ENCODE results near the gene ATAD2B.

Gene ATAD2B

DNA sequence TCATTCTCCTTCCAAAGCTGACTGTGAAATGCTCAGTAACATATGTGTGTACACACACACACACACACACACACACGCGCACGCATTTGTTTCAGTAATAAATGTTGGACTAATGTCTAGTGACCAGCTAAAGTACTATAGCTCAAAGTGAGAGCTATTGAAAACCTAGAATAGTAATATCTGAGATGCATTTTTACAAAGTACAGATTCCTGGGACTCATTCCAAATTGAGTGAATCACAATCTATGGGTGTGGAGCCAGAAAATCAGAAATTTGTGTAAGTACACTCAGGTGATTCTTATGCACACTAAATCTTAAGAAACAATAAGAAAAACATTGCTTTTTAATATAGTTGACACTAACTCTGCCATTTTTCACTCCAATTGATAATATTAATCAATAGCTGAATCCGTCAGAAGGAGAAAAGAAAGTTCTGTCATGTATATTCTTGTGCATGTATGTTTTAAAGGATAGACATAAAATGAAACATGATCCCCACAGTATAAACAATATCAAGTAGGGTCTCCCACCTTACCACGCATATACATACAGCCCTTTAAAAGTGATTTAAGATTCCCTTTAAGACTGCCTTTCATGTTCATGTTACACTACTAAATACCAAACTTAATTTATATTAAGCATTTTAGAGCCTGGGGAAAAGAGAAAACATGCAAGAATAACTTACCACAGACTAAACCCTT, 123.5 kb downstream of the ATAD2B start:
- TF ChIP-seq, protein P1, sequence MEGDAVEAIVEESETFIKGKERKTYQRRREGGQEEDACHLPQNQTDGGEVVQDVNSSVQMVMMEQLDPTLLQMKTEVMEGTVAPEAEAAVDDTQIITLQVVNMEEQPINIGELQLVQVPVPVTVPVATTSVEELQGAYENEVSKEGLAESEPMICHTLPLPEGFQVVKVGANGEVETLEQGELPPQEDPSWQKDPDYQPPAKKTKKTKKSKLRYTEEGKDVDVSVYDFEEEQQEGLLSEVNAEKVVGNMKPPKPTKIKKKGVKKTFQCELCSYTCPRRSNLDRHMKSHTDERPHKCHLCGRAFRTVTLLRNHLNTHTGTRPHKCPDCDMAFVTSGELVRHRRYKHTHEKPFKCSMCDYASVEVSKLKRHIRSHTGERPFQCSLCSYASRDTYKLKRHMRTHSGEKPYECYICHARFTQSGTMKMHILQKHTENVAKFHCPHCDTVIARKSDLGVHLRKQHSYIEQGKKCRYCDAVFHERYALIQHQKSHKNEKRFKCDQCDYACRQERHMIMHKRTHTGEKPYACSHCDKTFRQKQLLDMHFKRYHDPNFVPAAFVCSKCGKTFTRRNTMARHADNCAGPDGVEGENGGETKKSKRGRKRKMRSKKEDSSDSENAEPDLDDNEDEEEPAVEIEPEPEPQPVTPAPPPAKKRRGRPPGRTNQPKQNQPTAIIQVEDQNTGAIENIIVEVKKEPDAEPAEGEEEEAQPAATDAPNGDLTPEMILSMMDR (conservative IDR thresholded peaks at IDR 0.05): no peak
- no peak overlapping the region for H3K27ac ChIP-seq

DNA sequence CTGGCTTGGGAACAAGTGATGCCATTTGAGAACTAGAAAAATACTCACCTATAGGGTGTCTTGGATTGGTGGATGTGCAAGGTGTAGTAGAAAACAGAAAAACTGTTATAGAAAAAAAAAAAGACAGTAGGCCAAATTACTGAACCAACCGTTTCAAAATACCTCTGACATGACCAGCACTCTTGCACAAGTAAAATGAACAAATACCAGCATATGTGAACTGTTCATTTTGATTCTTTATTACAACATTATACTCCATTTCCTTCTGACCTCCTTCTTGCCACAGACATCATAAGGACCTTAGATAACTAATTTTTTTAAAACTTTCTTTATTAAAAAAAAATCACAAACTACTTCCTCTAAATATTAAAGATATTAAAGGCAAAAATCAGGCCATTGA, 125.5 kb downstream of the ATAD2B start:
- H3K27ac ChIP-seq: no peak overlapping the region
- TF ChIP-seq, protein P1 (conservative IDR thresholded peaks at IDR 0.05): no peak

DNA sequence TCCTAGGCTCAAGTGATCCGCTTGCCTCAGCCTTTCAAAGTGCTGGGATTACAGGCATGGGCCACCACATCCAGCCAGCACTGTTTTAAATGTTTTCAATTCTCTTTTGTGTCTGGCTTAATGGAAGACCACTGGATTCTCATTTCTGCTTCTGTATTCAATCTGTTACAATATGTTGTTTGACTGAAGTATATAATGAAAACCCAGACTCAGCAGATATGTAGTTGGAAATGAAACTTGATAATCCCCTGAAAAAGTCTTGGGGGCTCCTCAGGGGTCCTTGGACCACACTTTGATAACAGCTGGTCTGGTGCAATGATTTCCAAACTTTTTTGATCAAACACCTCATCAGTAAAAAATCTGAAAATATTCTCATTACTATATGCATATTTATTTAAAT, 132.7 kb downstream of the ATAD2B start:
- no peak overlapping the region for H3K27ac ChIP-seq
- TF ChIP-seq, protein P1 (conservative IDR thresholded peaks at IDR 0.05): no peak

DNA sequence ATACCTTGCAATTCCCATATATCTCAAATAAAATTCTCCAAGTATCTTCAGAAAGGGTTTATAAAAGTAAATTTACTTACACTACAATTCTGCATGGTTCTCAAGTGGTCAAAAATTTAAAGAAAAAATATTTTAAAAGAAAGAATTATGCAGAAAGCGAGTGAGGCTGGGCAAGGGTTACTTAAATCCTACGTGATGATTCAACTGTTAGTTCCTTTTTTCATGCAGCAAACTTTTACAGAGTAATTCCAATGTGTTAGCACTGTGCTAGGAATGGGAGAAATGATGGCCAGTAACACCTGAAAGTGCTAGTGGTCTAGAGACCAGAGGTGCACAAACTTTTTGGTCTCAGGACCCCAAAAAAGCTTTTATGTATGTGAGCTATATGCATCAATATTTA, 133.4 kb downstream of the ATAD2B start:
- TF ChIP-seq, protein P1 (conservative IDR thresholded peaks at IDR 0.05): no peak

DNA sequence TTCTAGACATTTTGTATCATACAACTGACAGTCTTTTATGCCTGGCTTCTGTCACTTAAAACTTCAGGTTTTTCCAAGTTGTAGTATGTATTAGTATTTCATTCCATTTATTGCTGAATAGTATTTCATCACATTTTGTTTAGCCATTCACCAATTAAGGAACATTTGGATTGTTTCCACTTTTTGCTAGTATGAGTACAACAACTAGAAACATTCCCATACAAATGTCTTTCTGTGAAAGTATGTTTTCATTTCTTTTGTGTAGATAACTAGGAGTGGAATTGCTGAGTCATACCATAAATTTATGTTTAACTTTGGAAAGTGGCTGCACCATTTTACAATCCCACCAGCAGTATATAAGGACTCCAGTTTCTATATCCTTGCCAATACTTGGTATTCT, 135.9 kb downstream of the ATAD2B start:
- TF ChIP-seq, protein P1 (conservative IDR thresholded peaks at IDR 0.05): no peak
- H3K27ac ChIP-seq: no peak overlapping the region

More for the DNA sequence above, 133.4 kb downstream of the ATAD2B start:
- H3K27ac ChIP-seq: no peak overlapping the region

- TF ChIP-seq, protein P1 (conservative IDR thresholded peaks at IDR 0.05): no peak
- no peak overlapping the region for H3K27ac ChIP-seq
Measured at GRCh38 chr2:23789012-23789411, 137.9 kb downstream of the ATAD2B start.

- no peak overlapping the region for H3K27ac ChIP-seq
- TF ChIP-seq, protein P1 (conservative IDR thresholded peaks at IDR 0.05): no peak
Measured at GRCh38 chr2:23788100-23788499, 138.8 kb downstream of the ATAD2B start.

Data from VCaP (cell line).